Stimulated activated CD4-positive, alpha-beta T cell treated with anti-CD3 and anti-CD28 coated beads, TNF-alpha, amount 100 ng/mL, for 24 hours (primary cell): ENCODE data around the gene DDN.

ENCODE experiments used
- DNase-seq, 3 experiments: peaks; one replicate each; pipeline ENCODE4 v3.0.0-alpha.2; 2020; ENCODE audit warnings: low read depth in 3 of 3

The DDN gene

GRCh38 chr12:48967991-48968390 lies 31.2 kb downstream of the DDN start:
- DNase-seq, result no peak

- DNase-seq, result no peak
These were observed 32.8 kb downstream of the DDN start for GRCh38 chr12:48966177-48966895.

GRCh38 chr12:48965298-48965838 lies 33.8 kb downstream of the DDN start:
- DNase-seq, result no peak

GRCh38 chr12:48961801-48962200 lies 37.4 kb downstream of the DDN start:
- DNase-seq, result no peak

GRCh38 chr12:48961331-48961730 lies 37.8 kb downstream of the DDN start:
- DNase-seq, result no peak

- no peak for DNase-seq
These were observed 38.3 kb downstream of the DDN start for GRCh38 chr12:48960834-48961233.

GRCh38 chr12:48958049-48958388 lies 41.2 kb downstream of the DDN start:
- no peak for DNase-seq

GRCh38 chr12:48957141-48958048 lies 41.8 kb downstream of the DDN start, which contains the start of gene ARF3:
TSS of gene ARF3 (minus strand) at chr12:48957487. CDS start at chr12:48941095, 16,392 bp downstream.
- DNase-seq, result peak; percentile 85 to 93 (median 86)

GRCh38 chr12:48956279-48957140 lies 42.7 kb downstream of the DDN start:
- peak in 1 of 3 experiments; percentile 32 for DNase-seq

GRCh38 chr12:48954841-48955501 lies 44.2 kb downstream of the DDN start:
- no peak for DNase-seq

GRCh38 chr12:48954061-48954460 lies 45.1 kb downstream of the DDN start:
- no peak for DNase-seq

- DNase-seq, result no peak
These were observed 46.5 kb downstream of the DDN start for GRCh38 chr12:48952691-48953090.

GRCh38 chr12:48947727-48948126 lies 51.4 kb downstream of the DDN start:
- no peak for DNase-seq

GRCh38 chr12:48946943-48947342 lies 52.2 kb downstream of the DDN start:
- no peak for DNase-seq

- DNase-seq, result no peak
These were observed 53.0 kb downstream of the DDN start for GRCh38 chr12:48946205-48946604.
